A549 treated with Hydrocortisone at 1 μM for 4 hours (cell line): ENCODE measurements around the gene FSIP1. TPM values are rescaled to one million over a fixed set of nuclear protein-coding genes. Genes with fewer than 3 reads are reported as not detected.

Experiments used
- total RNA-seq: library from RNA; stranded (reverse); fragments of 200-300 nt; extraction: Qiagen RNA extraction; gene quantifications from 5 replicates; pipeline ENCODE4 v1.2.3, GENCODE V29; 2022

FSIP1 gene
- total RNA-seq, result 0.53 to 1.6 TPM (median 0.95 TPM) in 5 replicates

DNA sequence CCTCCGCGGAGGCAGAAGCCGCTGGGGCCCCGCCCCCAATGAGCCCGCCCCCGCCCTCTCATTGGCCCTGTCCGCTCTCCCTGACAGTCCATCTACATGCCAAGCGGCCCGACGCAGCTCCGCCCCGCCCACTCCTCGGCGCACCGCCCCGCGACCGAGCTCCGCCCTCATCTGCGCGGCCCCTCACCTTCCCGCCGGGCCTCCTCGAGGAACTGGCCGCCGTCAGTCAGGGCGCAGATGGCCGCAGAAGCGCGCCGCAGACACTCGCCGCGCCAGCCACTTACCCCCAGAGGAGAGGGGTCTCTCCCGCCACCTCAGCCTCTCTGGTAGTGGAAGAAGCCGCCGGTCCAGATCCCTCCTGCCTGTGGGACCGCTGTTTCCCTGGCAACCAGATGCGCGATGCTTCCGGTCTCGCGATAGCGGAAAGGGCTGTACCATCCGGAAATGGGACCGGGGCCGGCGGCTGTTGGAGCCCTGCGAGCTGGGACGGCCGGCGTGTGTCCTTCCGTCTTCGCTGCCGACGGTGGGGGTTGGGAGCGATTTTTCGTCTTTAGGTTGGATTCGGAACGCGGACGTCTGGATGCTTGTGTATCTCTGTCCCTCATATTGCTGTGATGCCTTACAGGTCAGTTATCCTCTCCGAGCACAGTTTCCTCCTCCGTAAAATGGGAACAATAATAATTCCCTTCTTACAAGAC, at the start of gene FSIP1:
Gene FSIP1, minus strand, starts transcription at position 401 of the 698 bp plus-strand sequence. CDS start 6,317 bp downstream, outside the sequence.

GRCh38 chr15:39580485-39581241, 202.0 kb downstream of the FSIP1 start, which contains the start of gene THBS1:
THBS1 (plus strand) TSS chr15:39581079; CDS start chr15:39581858, 779 bp downstream.

Other genes starting within 250 kb of the FSIP1 start
- 41.7 to 98.2 TPM (median 57.1 TPM) in 5 replicates for gene THBS1, start 201.8 kb downstream of the FSIP1 start, total RNA-seq
- 8.3 to 12.8 TPM (median 9.9 TPM) in 5 replicates for gene GPR176, start 137.4 kb upstream of the FSIP1 start, total RNA-seq
- gene EIF2AK4, start 151.3 kb upstream of the FSIP1 start, total RNA-seq, result 17.0 to 21.9 TPM (median 18.2 TPM) in 5 replicates